ENCODE results near the gene SYT13.

DNA sequence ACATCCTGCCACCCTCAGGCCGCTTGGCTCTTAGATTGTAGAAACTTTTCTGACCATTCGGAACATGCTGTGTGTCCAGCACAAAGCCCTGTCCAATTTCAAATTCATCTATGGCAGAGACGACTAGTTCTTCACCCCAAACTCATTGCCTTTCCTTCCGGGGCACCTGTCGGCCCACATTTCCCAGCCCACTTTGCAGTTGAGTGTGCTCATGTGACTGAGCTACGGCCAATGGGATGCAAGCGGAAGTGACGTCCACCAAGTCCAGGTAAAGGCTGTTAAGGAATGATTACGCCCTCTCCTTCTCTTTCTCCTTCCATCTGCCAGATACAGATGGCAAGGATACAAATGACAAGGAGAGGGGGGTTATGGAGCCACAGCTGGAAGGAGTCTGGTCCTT, 32.5 kb downstream of the SYT13 start:
- TF ChIP-seq, protein P1, sequence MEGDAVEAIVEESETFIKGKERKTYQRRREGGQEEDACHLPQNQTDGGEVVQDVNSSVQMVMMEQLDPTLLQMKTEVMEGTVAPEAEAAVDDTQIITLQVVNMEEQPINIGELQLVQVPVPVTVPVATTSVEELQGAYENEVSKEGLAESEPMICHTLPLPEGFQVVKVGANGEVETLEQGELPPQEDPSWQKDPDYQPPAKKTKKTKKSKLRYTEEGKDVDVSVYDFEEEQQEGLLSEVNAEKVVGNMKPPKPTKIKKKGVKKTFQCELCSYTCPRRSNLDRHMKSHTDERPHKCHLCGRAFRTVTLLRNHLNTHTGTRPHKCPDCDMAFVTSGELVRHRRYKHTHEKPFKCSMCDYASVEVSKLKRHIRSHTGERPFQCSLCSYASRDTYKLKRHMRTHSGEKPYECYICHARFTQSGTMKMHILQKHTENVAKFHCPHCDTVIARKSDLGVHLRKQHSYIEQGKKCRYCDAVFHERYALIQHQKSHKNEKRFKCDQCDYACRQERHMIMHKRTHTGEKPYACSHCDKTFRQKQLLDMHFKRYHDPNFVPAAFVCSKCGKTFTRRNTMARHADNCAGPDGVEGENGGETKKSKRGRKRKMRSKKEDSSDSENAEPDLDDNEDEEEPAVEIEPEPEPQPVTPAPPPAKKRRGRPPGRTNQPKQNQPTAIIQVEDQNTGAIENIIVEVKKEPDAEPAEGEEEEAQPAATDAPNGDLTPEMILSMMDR (IDR thresholded peaks at IDR 0.05; ENCODE audit: extremely low read depth in 1 of 2, insufficient read depth in 1 of 2, low read depth in 1 of 2, low read length in 2 of 2), result no peak
- TF ChIP-seq POLR2A (IDR thresholded peaks at IDR 0.05; ENCODE audit: low read depth, low read length), result no peak
- TF ChIP-seq, protein P2, sequence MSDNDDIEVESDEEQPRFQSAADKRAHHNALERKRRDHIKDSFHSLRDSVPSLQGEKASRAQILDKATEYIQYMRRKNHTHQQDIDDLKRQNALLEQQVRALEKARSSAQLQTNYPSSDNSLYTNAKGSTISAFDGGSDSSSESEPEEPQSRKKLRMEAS (IDR thresholded peaks at IDR 0.05; ENCODE audit: insufficient read depth, insufficient read length), result no peak
- no peak for TF ChIP-seq POLR2AphosphoS5 (IDR thresholded peaks at IDR 0.05; ENCODE audit: insufficient read depth, low read depth, low read length)
- TF ChIP-seq EZH2 (IDR thresholded peaks at IDR 0.05; ENCODE audit: borderline replicate concordance, low read depth, low read length, severe bottlenecking), result no peak
- no peak for TF ChIP-seq MYC (IDR thresholded peaks at IDR 0.05; ENCODE audit: low read depth, low read length)
- TF ChIP-seq JUN (IDR thresholded peaks at IDR 0.05; ENCODE audit: borderline replicate concordance, insufficient read depth, insufficient read length, low read depth), result no peak
- TF ChIP-seq FOS (IDR thresholded peaks at IDR 0.05; ENCODE audit: borderline replicate concordance, insufficient read depth, low read length), result no peak
